Mucosa of descending colon (tissue), 3 donors: ENCODE measurements around the gene MYO15A. TPM values are rescaled to one million over a fixed set of nuclear protein-coding genes. Genes with fewer than 3 reads are reported as not detected.

Source experiments
- ATAC-seq: fragments of 200-7000 bp; cut with Tn5 transposase; one replicate; pipeline ENCODE4 v1.9.1; 2020; ENCODE audit warnings: mild to moderate bottlenecking, moderate library complexity
- DNase-seq, 3 donors: peaks; one replicate each; pipeline ENCODE4 v3.0.0-alpha.2; 2020
- H3K36me3 ChIP-seq: fragments of 200-600 bp; one replicate; pipeline ENCODE4 v1.8.0; 2021; ENCODE audit warnings: low read depth, mild to moderate bottlenecking
- H3K4me1 ChIP-seq: fragments of 200-600 bp; one replicate; pipeline ENCODE4 v1.8.0; 2021; ENCODE audit warnings: low read depth, mild to moderate bottlenecking
- H3K4me3 ChIP-seq: fragments of 200-600 bp; one replicate; pipeline ENCODE4 v1.8.0; 2021; ENCODE audit warnings: mild to moderate bottlenecking
- H3K9me3 ChIP-seq: fragments of 200-600 bp; one replicate; pipeline ENCODE4 v1.8.0; 2021; ENCODE audit warnings: mild to moderate bottlenecking
- CTCF ChIP-seq: fragments of 200-600 bp; IDR thresholded peaks from one replicate; pipeline ENCODE4 v1.8.0; 2022; ENCODE audit warnings: antibody characterized with exemption, mild to moderate bottlenecking
- intact Hi-C, 2 donors: fragments of 100-400 bp; cut with DNase I in 1 of 2; cut with micrococcal nuclease in 1 of 2; formaldehyde crosslinking; loops; one replicate each; pipeline versions ENCODE4 v1.11.0 to v1.11.1; 2022; cut with DNase I, micrococcal nuclease
- total RNA-seq, 3 donors: library from RNA; stranded (reverse); fragmentation: NEBNext Ultra II Directional in 2 of 3; extraction: Animal tissue kit (Norgen Biotek cat#: 25700) in 2 of 3; gene quantifications; one replicate each; pipeline versions ENCODE4 v1.2.1 to v1.2.4, GENCODE V29; 2021 to 2023
- donor health status: DM: no; HTN: no; CAD: no; lungs with moderate emphysema.
- donor health status: DM: no; HTN: no; CAD: no.
- donor health status: DM: no; HTN: yes; CAD: no.

Gene MYO15A
- total RNA-seq, 3 donors from 2014 or later: 0.60 to 2.0 (median 1.2) TPM

- DNase-seq: no peak
- Histone ChIP-seq H3K4me1 (no peaks in the 10 kb centered on the region), H3K9me3 (no peaks in the 10 kb centered on the region), H3K36me3 (no peaks in the 10 kb centered on the region), H3K4me3 (no peak overlapping the region)
- no peak for ATAC-seq
- intact Hi-C loops: no loop called here
- no peak for TF ChIP-seq CTCF
Measured at GRCh38 chr17:18136357-18136756, 27.8 kb downstream of the MYO15A start.

- ATAC-seq (no peak), DNase-seq (no peak)
- no peaks in the 10 kb centered on the region for H3K9me3 ChIP-seq
- H3K4me3 ChIP-seq: no peak overlapping the region
- H3K4me1 ChIP-seq: no peaks in the 10 kb centered on the region
- intact Hi-C loops: no loop called here
- TF ChIP-seq CTCF: no peak
- no peaks in the 10 kb centered on the region for H3K36me3 ChIP-seq
Measured at GRCh38 chr17:18138065-18138749, 29.7 kb downstream of the MYO15A start.

GRCh38 chr17:18139092-18139491 lies 30.5 kb downstream of the MYO15A start:
- no peak for TF ChIP-seq CTCF
- Histone ChIP-seq H3K4me1 (no peaks in the 10 kb centered on the region), H3K36me3 (no peaks in the 10 kb centered on the region), H3K4me3 (no peak overlapping the region), H3K9me3 (no peaks in the 10 kb centered on the region)
- DNase-seq (no peak), ATAC-seq (no peak)
- intact Hi-C loops: no loop called here

- TF ChIP-seq CTCF: no peak
- intact Hi-C loops: no loop called here
- Histone ChIP-seq H3K4me3 (no peak overlapping the region), H3K9me3 (no peaks in the 10 kb centered on the region), H3K36me3 (no peaks in the 10 kb centered on the region), H3K4me1 (no peaks in the 10 kb centered on the region)
- DNase-seq: no peak
- ATAC-seq: no peak
Measured at GRCh38 chr17:18139498-18139897, 30.9 kb downstream of the MYO15A start.

- Histone ChIP-seq H3K4me1 (no peaks in the 10 kb centered on the region), H3K4me3 (no peak overlapping the region), H3K9me3 (no peaks in the 10 kb centered on the region), H3K36me3 (no peaks in the 10 kb centered on the region)
- no peak for TF ChIP-seq CTCF
- ATAC-seq: no peak
- no peak for DNase-seq
- intact Hi-C loops: loop anchor here in 1 of 2 donors (10.0 kb wide), 1 partner anchor 55 kb away; no protein-coding TSS in a partner anchor
Measured at GRCh38 chr17:18139949-18140348, 31.4 kb downstream of the MYO15A start.

GRCh38 chr17:18140648-18141047 lies 32.1 kb downstream of the MYO15A start:
- DNase-seq: no peak
- Histone ChIP-seq H3K9me3 (no peaks in the 10 kb centered on the region), H3K4me1 (no peaks in the 10 kb centered on the region), H3K4me3 (no peak overlapping the region), H3K36me3 (no peaks in the 10 kb centered on the region)
- intact Hi-C loops: loop anchor here in 1 of 2 donors (10.0 kb wide), 1 partner anchor 54 kb away; no protein-coding TSS in a partner anchor
- ATAC-seq: no peak
- no peak for TF ChIP-seq CTCF
